ENCODE data around the gene ETV2. TPM values are rescaled to one million over a fixed set of nuclear protein-coding genes. Genes with fewer than 3 reads are reported as not detected.

The ETV2 gene
- total and polyA plus RNA-seq, 2 donors (not counting 3 experiments of a cell fraction or from before 2014, with no cell fraction given) = 1.0 to 1.5 TPM

- peak; percentile 82 for FAIRE-seq
- POLR2A ChIA-PET = no interaction called here
- peak; percentile 15 for DNase-seq (ENCODE audit: low read depth, low spot score)
Observed at GRCh38 chr19:35673121-35673804, 31.7 kb downstream of the ETV2 start.

More at GRCh38 chr19:35673121-35673804, 31.7 kb downstream of the ETV2 start:
- dilution Hi-C loops (cut with MboI; ENCODE audit: extremely low pct_ligation_motif_present, low sequenced_read_pairs) (no loop called here), intact Hi-C loops (cut with micrococcal nuclease) (no loop called here)
- TF ChIP-seq GATA2 (IDR thresholded peaks at IDR 0.05; ENCODE audit: insufficient read depth, insufficient read length, low read depth, low read length) = no peak
- TF ChIP-seq FOS (IDR thresholded peaks at IDR 0.05; ENCODE audit: borderline replicate concordance, insufficient read depth, low read length) = no peak
- no peak for TF ChIP-seq CTCF (IDR thresholded peaks at IDR 0.05; ENCODE audit: extremely low read depth in 1 of 2, insufficient read depth in 1 of 2, low read depth in 1 of 2, low read length in 2 of 2)
- TF ChIP-seq JUN (IDR thresholded peaks at IDR 0.05; ENCODE audit: borderline replicate concordance, insufficient read depth, insufficient read length, low read depth) = no peak
- TF ChIP-seq POLR2A (IDR thresholded peaks at IDR 0.05; ENCODE audit: low read depth, low read length) = no peak
- TF ChIP-seq EZH2 (IDR thresholded peaks at IDR 0.05; ENCODE audit: borderline replicate concordance, low read depth, low read length, severe bottlenecking) = no peak
- TF ChIP-seq MAX (IDR thresholded peaks at IDR 0.05; ENCODE audit: insufficient read depth, insufficient read length) = no peak
- no peak for TF ChIP-seq MYC (IDR thresholded peaks at IDR 0.05; ENCODE audit: low read depth, low read length)
- no peak for TF ChIP-seq POLR2AphosphoS5 (IDR thresholded peaks at IDR 0.05; ENCODE audit: insufficient read depth, low read depth, low read length)
- peak overlapping the region; percentile 57 for H3K4me2 ChIP-seq (ENCODE audit: insufficient read depth, low read length)
- H4K20me1 ChIP-seq (replicated peaks; ENCODE audit: control insufficient read depth, extremely low read depth, insufficient read depth, low read length) = no peaks in the 10 kb centered on the region
- H2AFZ ChIP-seq (ENCODE audit: low read depth, low read length) = peak overlapping the region; percentile 89
- BruUV-seq (replicated peaks) = no TSS peak
- H3K36me3 ChIP-seq (ENCODE audit: control insufficient read depth in 2 of 2, extremely low read depth in 1 of 2, insufficient read depth in 2 of 2, low read length in 2 of 2) = no peaks in the 10 kb centered on the region
- peak overlapping the region in 1 of 3 experiments; percentile 40 for H3K4me3 ChIP-seq (replicated peaks in 1 of 3; ENCODE audit: insufficient read depth in 1 of 3, low read depth in 1 of 3, low read length in 3 of 3)
- no peaks in the 10 kb centered on the region for H3K79me2 ChIP-seq (ENCODE audit: control insufficient read depth, insufficient read depth, low read length)
- H3K9ac ChIP-seq (replicated peaks; ENCODE audit: extremely low read depth, insufficient read depth, low read length) = no peak overlapping the region
- no peaks in the 10 kb centered on the region for H3K4me1 ChIP-seq (ENCODE audit: control insufficient read depth, extremely low read depth, insufficient read depth, low read length)
- no peaks in the 10 kb centered on the region for H3K9me3 ChIP-seq (replicated peaks; ENCODE audit: control insufficient read depth, insufficient read depth, low read length)
- CTCF ChIA-PET = interaction anchor here (1.0 kb wide), 1 partner anchor 22 kb away, joined by 7 read pairs; no protein-coding TSS in a partner anchor
- H3K9me1 ChIP-seq (replicated peaks; ENCODE audit: control insufficient read depth, extremely low read depth, insufficient read depth, low read length) = no peaks in the 10 kb centered on the region
- no peak overlapping the region for H3K27ac ChIP-seq (ENCODE audit: insufficient read depth, low read depth, low read length)
- H3K27me3 ChIP-seq (ENCODE audit: control insufficient read depth in 2 of 2, insufficient read depth in 2 of 2, low read length in 2 of 2) = peaks cover 2 to 6% of the 10 kb centered on the region in 2 experiments
